ENCODE results near the gene TTYH2.
A peak's percentile ranks its signal among the peaks of the same experiment; 100 is the strongest.
"Not testable (repeated sequence)": the region's sequence is repeated elsewhere in the genome, so short reads cannot be mapped to it uniquely, and the experiment has no call there.

The TTYH2 gene

GRCh38 chr17:74268558-74268957 is 55.2 kb downstream of the TTYH2 start:
- no peak for FAIRE-seq

- FAIRE-seq: no peak
Observed at GRCh38 chr17:74270333-74270732, 57.0 kb downstream of the TTYH2 start.

GRCh38 chr17:74271281-74271680 is 57.9 kb downstream of the TTYH2 start:
- FAIRE-seq: no peak

GRCh38 chr17:74271901-74272561 is 58.7 kb downstream of the TTYH2 start:
- no peak for FAIRE-seq

- no peak for FAIRE-seq
Observed at GRCh38 chr17:74272731-74273201, 59.4 kb downstream of the TTYH2 start.

- no peak for FAIRE-seq
Observed at GRCh38 chr17:74274060-74274708, 60.8 kb downstream of the TTYH2 start, which contains the start of gene DNAI2. Gene DNAI2 (plus strand): TSS chr17:74274234. CDS start chr17:74281818, 7,584 bp downstream.

- no peak for FAIRE-seq
Observed at GRCh38 chr17:74274709-74275340, 61.5 kb downstream of the TTYH2 start.

- peak; percentile 79 for FAIRE-seq
Observed at GRCh38 chr17:74276051-74276476, 62.7 kb downstream of the TTYH2 start.

- no peak for FAIRE-seq
Observed at GRCh38 chr17:74276541-74277009, 63.2 kb downstream of the TTYH2 start.

- no peak for FAIRE-seq
Observed at GRCh38 chr17:74277935-74278334, 64.6 kb downstream of the TTYH2 start.

- FAIRE-seq: not testable (repeated sequence)
Observed at GRCh38 chr17:74279617-74280016, 66.2 kb downstream of the TTYH2 start.

GRCh38 chr17:74280093-74280513 is 66.7 kb downstream of the TTYH2 start:
- no peak for FAIRE-seq

- FAIRE-seq: no peak
Observed at GRCh38 chr17:74281799-74282198, 68.4 kb downstream of the TTYH2 start.

GRCh38 chr17:74282274-74282586 is 68.9 kb downstream of the TTYH2 start:
- not testable (repeated sequence) for FAIRE-seq

GRCh38 chr17:74282587-74283370 is 69.4 kb downstream of the TTYH2 start:
- FAIRE-seq: no peak

- FAIRE-seq: no peak
Observed at GRCh38 chr17:74283371-74283673, 70.0 kb downstream of the TTYH2 start.

GRCh38 chr17:74287031-74287602 is 73.7 kb downstream of the TTYH2 start:
- no peak for FAIRE-seq

GRCh38 chr17:74288785-74289184 is 75.4 kb downstream of the TTYH2 start:
- no peak for FAIRE-seq

- FAIRE-seq: no peak
Observed at GRCh38 chr17:74289688-74290087, 76.3 kb downstream of the TTYH2 start.

- no peak for FAIRE-seq
Observed at GRCh38 chr17:74290340-74290739, 77.0 kb downstream of the TTYH2 start.

GRCh38 chr17:74292495-74292894 is 79.1 kb downstream of the TTYH2 start:
- no peak for FAIRE-seq

- no peak for FAIRE-seq
Observed at GRCh38 chr17:74295625-74296547, 82.5 kb downstream of the TTYH2 start.

Measured in endometrium (tissue), 2 donors.